IMR-90 (cell line): Measurements from ENCODE around the gene VRTN. TPM values are rescaled to one million over a fixed set of nuclear protein-coding genes. Genes with fewer than 3 reads are reported as not detected.

Experiments
- ATAC-seq: fragments of 200-7000 bp; cut with Tn5 transposase; 2 replicates; pipeline ENCODE4 v1.9.1; 2020; ENCODE audit warnings: low read depth, mild to moderate bottlenecking, moderate library complexity
- BruUV-seq: library from RNA; stranded (reverse); fragments of 400-500 nt; replicated peaks from 2 replicates; lab custom pipeline; 2021; lab: Mats Ljungman, UMichigan
- CTCF ChIA-PET: fragments of 300-600 bp; formaldehyde crosslinking; extraction: SDS; loops from one replicate; lab custom pipeline; 2021; ENCODE audit warnings: antibody characterized with exemption; lab: Yijun Ruan, JAX
- POLR2A ChIA-PET: fragments of 300-600 bp; sonication (Branson Sonifier 250); formaldehyde crosslinking; loops from one replicate; lab custom pipeline; 2022; ENCODE audit warnings: antibody characterized with exemption; ENCODE audit not compliant: unreplicated experiment; lab: Charles Lee
- DNase-seq: peaks from one replicate; pipeline ENCODE4 v3.0.0; 2013
- H2AFZ ChIP-seq: replicated peaks from 2 replicates; pipeline ENCODE3; 2013; ENCODE audit warnings: low read length, mild to moderate bottlenecking; ENCODE audit not compliant: poor library complexity
- H2AK5ac ChIP-seq: 2 replicates; pipeline ENCODE4 v1.6.1; 2013; ENCODE audit warnings: low read depth, low read length, inconsistent platforms
- H2AK9ac ChIP-seq: replicated peaks from 2 replicates; pipeline ENCODE3; 2013; ENCODE audit warnings: mild to moderate bottlenecking, low read depth, low read length, moderate library complexity; ENCODE audit not compliant: poor library complexity
- H2BK120ac ChIP-seq: 2 replicates; pipeline ENCODE4 v1.6.1; 2013; ENCODE audit warnings: low read depth, low read length, inconsistent platforms
- H2BK15ac ChIP-seq: 3 replicates; pipeline ENCODE4 v1.6.1; 2013; ENCODE audit warnings: low read depth, low read length, inconsistent platforms
- H2BK20ac ChIP-seq: 2 replicates; pipeline ENCODE4 v1.6.1; 2013; ENCODE audit warnings: low read depth, mild to moderate bottlenecking, inconsistent platforms, low read length, moderate library complexity
- H2BK5ac ChIP-seq: 2 replicates; pipeline ENCODE4 v1.6.1; 2013; ENCODE audit warnings: mild to moderate bottlenecking, low read depth, low read length, inconsistent platforms; ENCODE audit not compliant: poor library complexity, severe bottlenecking
- H3K14ac ChIP-seq: replicated peaks from 2 replicates; pipeline ENCODE4 v1.6.1; 2013; ENCODE audit warnings: low read depth, low read length, inconsistent platforms
- H3K18ac ChIP-seq: 2 replicates; pipeline ENCODE4 v1.6.1; 2013; ENCODE audit warnings: low read depth, low read length, control low read depth
- H3K23ac ChIP-seq: 2 replicates; pipeline ENCODE4 v1.6.1; 2013; ENCODE audit warnings: low read depth, low read length, inconsistent platforms
- H3K27ac ChIP-seq: 2 replicates; pipeline ENCODE4 v1.5.1; 2013; ENCODE audit warnings: mild to moderate bottlenecking, control low read depth, low read length; ENCODE audit not compliant: insufficient read depth
- H3K27me3 ChIP-seq: 2 replicates; pipeline ENCODE4 v1.6.1; 2013; ENCODE audit warnings: low read length; ENCODE audit not compliant: control insufficient read depth, insufficient read depth
- H3K36me3 ChIP-seq: 2 replicates; pipeline ENCODE4 v1.6.1; 2013; ENCODE audit warnings: low read length, mixed read lengths; ENCODE audit not compliant: control insufficient read depth, insufficient read depth
- H3K4ac ChIP-seq: 2 replicates; pipeline ENCODE4 v1.6.1; 2013; ENCODE audit warnings: low read depth, low read length, inconsistent platforms
- H3K4me1 ChIP-seq: 2 replicates; pipeline ENCODE4 v1.6.1; 2013; ENCODE audit warnings: low read length, mixed read lengths; ENCODE audit not compliant: control insufficient read depth, insufficient read depth
- H3K4me2 ChIP-seq: 2 replicates; pipeline ENCODE4 v1.6.1; 2013; ENCODE audit warnings: low read depth, mild to moderate bottlenecking, control low read depth, low read length, moderate library complexity
- H3K4me3 ChIP-seq: 2 replicates; pipeline ENCODE4 v1.5.1; 2013; ENCODE audit warnings: low read depth, mild to moderate bottlenecking, control low read depth, low read length, moderate library complexity; ENCODE audit not compliant: insufficient read depth
- H3K56ac ChIP-seq: 2 replicates; pipeline ENCODE4 v1.6.1; 2013; ENCODE audit warnings: low read length, inconsistent platforms; ENCODE audit not compliant: insufficient read depth; ENCODE audit errors: extremely low read depth
- H3K79me1 ChIP-seq, 2 experiments: 2 replicates each; pipeline ENCODE4 v1.6.1; 2013; ENCODE audit warnings: low read length in 2 of 2, inconsistent platforms in 1 of 2, low read depth in 1 of 2
- H3K9ac ChIP-seq: 2 replicates; pipeline ENCODE4 v1.6.1; 2013; ENCODE audit warnings: low read depth, low read length, control low read depth
- H3K9me1 ChIP-seq: 2 replicates; pipeline ENCODE4 v1.6.1; 2013; ENCODE audit warnings: low read length, inconsistent platforms; ENCODE audit not compliant: insufficient read depth
- H3K9me3 ChIP-seq: 2 replicates; pipeline ENCODE4 v1.6.1; 2013; ENCODE audit warnings: low read length; ENCODE audit not compliant: control insufficient read depth, insufficient read depth
- H4K20me1 ChIP-seq: 2 replicates; pipeline ENCODE4 v1.6.1; 2013; ENCODE audit warnings: low read length, inconsistent platforms; ENCODE audit not compliant: insufficient read depth
- H4K5ac ChIP-seq: 2 replicates; pipeline ENCODE4 v1.6.1; 2013; ENCODE audit warnings: mild to moderate bottlenecking, low read depth, low read length, control low read depth
- H4K8ac ChIP-seq, 2 experiments: 2 replicates each; pipeline ENCODE4 v1.6.1; 2013; ENCODE audit warnings: low read depth in 2 of 2, low read length in 2 of 2, control low read depth in 1 of 2, inconsistent platforms in 1 of 2
- H4K91ac ChIP-seq: 2 replicates; pipeline ENCODE4 v1.6.1; 2013; ENCODE audit warnings: low read depth, low read length, inconsistent platforms; ENCODE audit not compliant: insufficient read depth
- CEBPB ChIP-seq: IDR thresholded peaks from 2 replicates; pipeline ENCODE4 v1.6.1; 2012; ENCODE audit warnings: low read depth, low read length, improper control_type of control experiment
- CHD1 ChIP-seq: IDR thresholded peaks from 2 replicates; pipeline ENCODE4 v1.6.1; 2012; ENCODE audit warnings: low read depth, low read length, improper control_type of control experiment
- ELK1 ChIP-seq: fragments of 150-350 bp; IDR thresholded peaks from 2 replicates; pipeline ENCODE4 v1.6.1; 2016; ENCODE audit warnings: low read depth, mild to moderate bottlenecking, low read length, moderate library complexity, borderline replicate concordance
- FOS ChIP-seq: fragments of 150-350 bp; IDR thresholded peaks from 2 replicates; pipeline ENCODE4 v1.6.1; 2016; ENCODE audit warnings: low read depth, low read length
- MAFK ChIP-seq: IDR thresholded peaks from 2 replicates; pipeline ENCODE4 v1.6.1; 2012; ENCODE audit warnings: low read depth, low read length, improper control_type of control experiment
- MAZ ChIP-seq: IDR thresholded peaks from 2 replicates; pipeline ENCODE4 v1.6.1; 2012; ENCODE audit warnings: low read depth, mild to moderate bottlenecking, low read length, improper control_type of control experiment, moderate library complexity, borderline replicate concordance
- MXI1 ChIP-seq: IDR thresholded peaks from 2 replicates; pipeline ENCODE4 v1.6.1; 2012; ENCODE audit warnings: low read depth, mild to moderate bottlenecking, low read length, moderate library complexity, borderline replicate concordance
- NFE2L2 ChIP-seq: fragments of 150-350 bp; IDR thresholded peaks from 2 replicates; pipeline ENCODE4 v1.6.1; 2016; ENCODE audit warnings: low read depth, mild to moderate bottlenecking, low read length
- POLR2A ChIP-seq: IDR thresholded peaks from 2 replicates; pipeline ENCODE4 v1.6.1; 2012; ENCODE audit warnings: mild to moderate bottlenecking, low read depth, low read length
- RAD21 ChIP-seq: IDR thresholded peaks from 2 replicates; pipeline ENCODE4 v1.6.1; 2012; ENCODE audit warnings: low read length, improper control_type of control experiment
- SMC3 ChIP-seq: fragments of 150-350 bp; IDR thresholded peaks from 2 replicates; pipeline ENCODE4 v1.6.1; 2016; ENCODE audit warnings: low read depth, mild to moderate bottlenecking, antibody characterized with exemption, low read length, moderate library complexity
- USF2 ChIP-seq: fragments of 150-350 bp; IDR thresholded peaks from 2 replicates; pipeline ENCODE4 v1.6.1; 2017; ENCODE audit warnings: mild to moderate bottlenecking, antibody characterized with exemption, low read length, low read depth
- WGBS, 2 experiments: methylation state at CpG; one replicate each; pipeline versions ENCODE4 v1.1.5 to v1.1.7; 2013; ENCODE audit warnings: missing lambda C conversion rate in 2 of 2; ENCODE audit not compliant: insufficient read length in 1 of 2; ENCODE audit errors: extremely low coverage in 2 of 2; 5-methylcytosine and 5-hydroxymethylcytosine counted together
- dilution Hi-C: fragments of 300-500 bp; cut with HindIII; formaldehyde crosslinking; loops from one replicate; pipeline ENCODE4 v1.14.3; 2018; ENCODE audit warnings: low sequenced_read_pairs; ENCODE audit not compliant: unreplicated experiment
- in situ Hi-C: fragments of 300-500 bp; cut with MboI; formaldehyde crosslinking; loops from 3 replicates; pipeline ENCODE4 v1.14.3; 2019; ENCODE audit warnings: low sequenced_read_pairs, inconsistent platforms, mixed read lengths
- intact Hi-C: fragments of 100-400 bp; cut with micrococcal nuclease; formaldehyde crosslinking; loops from 2 replicates; pipeline ENCODE4 v1.10.0; 2022
- polyA plus RNA-seq, 3 experiments: library from polyadenylated mRNA; depleted of rRNA; stranded (reverse); fragments of >200 nt; gene quantifications; 2 replicates each; pipeline ENCODE4 v1.2.3, GENCODE V29; 2012; ENCODE audit warnings: low replicate concordance in 1 of 3
- total RNA-seq: library from RNA; depleted of rRNA; stranded (reverse); fragments of >200 nt; gene quantifications from 2 replicates; pipeline ENCODE4 v1.2.3, GENCODE V29; 2012
- TF ChIP-seq, protein P1 (sequence below): conservative IDR thresholded peaks from 2 replicates; pipeline ENCODE4 v1.5.1; 2012; ENCODE audit warnings: mild to moderate bottlenecking, low read depth, low read length, improper control_type of control experiment

The VRTN gene
- total and polyA plus RNA-seq, 2 of the 4 experiments (the other 2 are of a cell fraction) = not detected

- 0 out of 2 replicates have a peak, but pooled peaks cover 3% of the 10 kb centered on the region for H3K9me1 ChIP-seq
- peak overlapping the region; percentile 81 for H3K9ac ChIP-seq
- H2AFZ ChIP-seq = peak overlapping the region; percentile 69
- dilution Hi-C loops = no loop called here
- H4K20me1 ChIP-seq = peaks cover 10% of the 10 kb centered on the region; the same call in 1 of the 2 replicates
- ChIA-PET CTCF (interaction anchor here (0.6 kb wide), 1 partner anchor 350 kb away, joined by 4 read pairs; no protein-coding TSS in a partner anchor), POLR2A (no interaction called here)
- H3K4ac ChIP-seq = no peak overlapping the region
- H4K8ac ChIP-seq = peak overlapping the region; percentile 6 to 70; a peak in 2 of 4 replicates
- no peak overlapping the region for H2BK15ac ChIP-seq
- no peak overlapping the region for H2BK5ac ChIP-seq
- H3K4me2 ChIP-seq = peak overlapping the region; percentile 97
- ATAC-seq = no peak
- H2BK20ac ChIP-seq = no peak overlapping the region
- H4K91ac ChIP-seq = no peak overlapping the region
- TF ChIP-seq CEBPB (no peak), RAD21 (no peak), MXI1 (no peak), USF2 (no peak), NFE2L2 (no peak), FOS (no peak), POLR2A (no peak), MAZ (no peak), MAFK (no peak), CHD1 (no peak), SMC3 (no peak), ELK1 (no peak)
- TF ChIP-seq, protein P1, sequence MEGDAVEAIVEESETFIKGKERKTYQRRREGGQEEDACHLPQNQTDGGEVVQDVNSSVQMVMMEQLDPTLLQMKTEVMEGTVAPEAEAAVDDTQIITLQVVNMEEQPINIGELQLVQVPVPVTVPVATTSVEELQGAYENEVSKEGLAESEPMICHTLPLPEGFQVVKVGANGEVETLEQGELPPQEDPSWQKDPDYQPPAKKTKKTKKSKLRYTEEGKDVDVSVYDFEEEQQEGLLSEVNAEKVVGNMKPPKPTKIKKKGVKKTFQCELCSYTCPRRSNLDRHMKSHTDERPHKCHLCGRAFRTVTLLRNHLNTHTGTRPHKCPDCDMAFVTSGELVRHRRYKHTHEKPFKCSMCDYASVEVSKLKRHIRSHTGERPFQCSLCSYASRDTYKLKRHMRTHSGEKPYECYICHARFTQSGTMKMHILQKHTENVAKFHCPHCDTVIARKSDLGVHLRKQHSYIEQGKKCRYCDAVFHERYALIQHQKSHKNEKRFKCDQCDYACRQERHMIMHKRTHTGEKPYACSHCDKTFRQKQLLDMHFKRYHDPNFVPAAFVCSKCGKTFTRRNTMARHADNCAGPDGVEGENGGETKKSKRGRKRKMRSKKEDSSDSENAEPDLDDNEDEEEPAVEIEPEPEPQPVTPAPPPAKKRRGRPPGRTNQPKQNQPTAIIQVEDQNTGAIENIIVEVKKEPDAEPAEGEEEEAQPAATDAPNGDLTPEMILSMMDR = no peak
- H4K5ac ChIP-seq = no peak overlapping the region
- peaks cover 13 to 51% of the 10 kb centered on the region in 2 experiments for H3K79me1 ChIP-seq
- peaks cover 11% of the 10 kb centered on the region for H3K36me3 ChIP-seq
- H3K4me1 ChIP-seq = peaks cover 3% of the 10 kb centered on the region
- H3K18ac ChIP-seq = no peak overlapping the region
- no peak overlapping the region for H3K14ac ChIP-seq
- 17% methylated on average over 1 of the region's 22 CpGs; no CpG with 5 or more reads in 1 of the 2 experiments for WGBS, 2 experiments
- no peaks in the 10 kb centered on the region for H3K27me3 ChIP-seq
- in situ Hi-C loops = no loop called here
- no peak overlapping the region for H2BK120ac ChIP-seq
- intact Hi-C loops = loop anchor here (5.0 kb wide), 1 partner anchor 514 kb away; no protein-coding TSS in a partner anchor
- DNase-seq = no peak
- no peak overlapping the region; the same call in 1 of the 2 replicates for H2AK5ac ChIP-seq
- BruUV-seq = no TSS peak
- H3K56ac ChIP-seq = no peak overlapping the region
- no peaks in the 10 kb centered on the region for H3K9me3 ChIP-seq
- no peak overlapping the region for H2AK9ac ChIP-seq
- no peak overlapping the region for H3K27ac ChIP-seq
- H3K23ac ChIP-seq = peak overlapping the region; percentile 11; the same call in 1 of the 2 replicates
- peak overlapping the region; percentile 84 for H3K4me3 ChIP-seq
These were observed 46.6 kb upstream of the VRTN start for GRCh38 chr14:74301594-74302151.
